SK-N-SH (cell line): ENCODE measurements around the gene IRGQ. TPM values are rescaled to one million over a fixed set of nuclear protein-coding genes. Genes with fewer than 3 reads are reported as not detected.

Experiments
- CTCF ChIA-PET: fragments of 300-600, 350-600 bp; formaldehyde crosslinking; extraction: SDS; loops from one replicate; lab custom pipeline; 2021; lab: Yijun Ruan, JAX
- POLR2A ChIA-PET: fragments of 350-600 bp; sonication (Branson Sonifier 250); formaldehyde crosslinking; extraction: SDS; loops from one replicate; lab custom pipeline; 2020; ENCODE audit warnings: antibody characterized with exemption, inconsistent platforms; lab: Yijun Ruan, JAX
- DNase-seq: peaks from one replicate; pipeline ENCODE4 v3.0.0; 2012
- H2AFZ ChIP-seq: fragments of 200-600 bp; sonication (generic); 2 replicates; pipeline ENCODE4 v1.8.1; 2016; ENCODE audit warnings: antibody characterized with exemption, mild to moderate bottlenecking, low read depth
- H3F3A ChIP-seq: fragments of 200-600 bp; sonication (generic); replicated peaks from 2 replicates; pipeline ENCODE3; 2016; ENCODE audit warnings: antibody characterized with exemption, mild to moderate bottlenecking; ENCODE audit not compliant: insufficient read depth
- H3K27ac ChIP-seq, 2 experiments: fragments of 200-500 bp in 1 of 2; fragments of 200-600 bp in 1 of 2; sonication (Bioruptor generic) in 1 of 2; sonication (generic), shearing (Covaris generic) in 1 of 2; 2 replicates each; pipeline versions ENCODE4 v1.5.1 to v1.6.1; 2014 to 2016; ENCODE audit warnings: low read depth in 2 of 2, inconsistent platforms in 1 of 2, low read length in 1 of 2, mild to moderate bottlenecking in 1 of 2, mixed read lengths in 1 of 2
- H3K27me3 ChIP-seq: fragments of 200-600 bp; sonication (generic), shearing (Covaris generic); 2 replicates; pipeline ENCODE4 v1.6.1; 2016; ENCODE audit warnings: mixed run types; ENCODE audit not compliant: insufficient read depth
- H3K36me3 ChIP-seq, 2 experiments: fragments of 200-500 bp in 1 of 2; fragments of 200-600 bp in 1 of 2; sonication (Bioruptor generic) in 1 of 2; sonication (generic) in 1 of 2; replicated peaks in 1 of 2; 2 replicates each; pipeline versions ENCODE3 to v1.5.1; 2014 to 2016; ENCODE audit warnings: low read length in 1 of 2, mild to moderate bottlenecking in 1 of 2; ENCODE audit not compliant: insufficient read depth in 2 of 2, control insufficient read depth in 1 of 2
- H3K4me1 ChIP-seq, 2 experiments: fragments of 200-500 bp in 1 of 2; fragments of 200-600 bp in 1 of 2; sonication (Bioruptor generic) in 1 of 2; sonication (generic), shearing (Covaris generic) in 1 of 2; 2 replicates each; pipeline versions ENCODE4 v1.5.1 to v1.6.1; 2014 to 2016; ENCODE audit warnings: low read depth in 1 of 2, low read length in 1 of 2, mixed run types in 1 of 2; ENCODE audit not compliant: insufficient read depth in 2 of 2, control insufficient read depth in 1 of 2
- H3K4me2 ChIP-seq: fragments of 200-600 bp; sonication (generic), shearing (Covaris generic); 2 replicates; pipeline ENCODE4 v1.6.1; 2017; ENCODE audit warnings: mixed run types
- H3K4me3 ChIP-seq, 2 experiments: fragments of 200-500 bp in 1 of 2; fragments of 200-600 bp in 1 of 2; sonication (Bioruptor generic) in 1 of 2; sonication (generic), shearing (Covaris generic) in 1 of 2; 2 replicates each; pipeline versions ENCODE4 v1.5.1 to v1.8.1; 2014 to 2016; ENCODE audit warnings: low read depth in 2 of 2, inconsistent platforms in 1 of 2, low read length in 1 of 2, mild to moderate bottlenecking in 1 of 2, mixed read lengths in 1 of 2, moderate library complexity in 1 of 2
- H3K79me2 ChIP-seq: fragments of 200-600 bp; sonication (generic); 2 replicates; pipeline ENCODE4 v1.8.1; 2017; ENCODE audit warnings: mild to moderate bottlenecking; ENCODE audit not compliant: insufficient read depth
- H3K9ac ChIP-seq: fragments of 200-600 bp; sonication (generic); 2 replicates; pipeline ENCODE4 v1.6.1; 2017; ENCODE audit warnings: mixed run types
- H3K9me2 ChIP-seq: fragments of 200-600 bp; sonication (generic); 2 replicates; pipeline ENCODE4 v1.6.1; 2017; ENCODE audit warnings: mixed run types
- H3K9me3 ChIP-seq: fragments of 200-600 bp; sonication (generic); 2 replicates; pipeline ENCODE4 v1.6.1; 2017; ENCODE audit warnings: mixed run types, mild to moderate bottlenecking, moderate library complexity
- H4K20me1 ChIP-seq: fragments of 200-600 bp; sonication (generic); 2 replicates; pipeline ENCODE4 v1.6.1; 2017; ENCODE audit warnings: mild to moderate bottlenecking, mixed run types; ENCODE audit not compliant: insufficient read depth
- CTCF ChIP-seq: fragments of 200-600 bp; sonication (generic); IDR thresholded peaks from 2 replicates; pipeline ENCODE4 v1.6.1; 2017; ENCODE audit warnings: antibody characterized with exemption, mild to moderate bottlenecking, moderate library complexity
- EP300 ChIP-seq, 2 experiments: IDR thresholded peaks; 2 replicates each; pipeline versions ENCODE4 v1.4.0 to v1.6.1; 2012; ENCODE audit warnings: borderline replicate concordance in 1 of 2, low read depth in 1 of 2, low read length in 1 of 2
- EZH2phosphoT487 ChIP-seq: fragments of 200-600 bp; sonication (generic); IDR thresholded peaks from 2 replicates; pipeline ENCODE4 v1.6.1; 2017; ENCODE audit warnings: low read depth, mixed run types, mild to moderate bottlenecking, antibody characterized with exemption, moderate library complexity, borderline replicate concordance
- FOXM1 ChIP-seq: IDR thresholded peaks from 2 replicates; pipeline ENCODE4 v1.4.0; 2012; ENCODE audit warnings: low read depth, mild to moderate bottlenecking
- NRF1 ChIP-seq: IDR thresholded peaks from 2 replicates; pipeline ENCODE4 v1.6.1; 2012; ENCODE audit warnings: low read depth, mild to moderate bottlenecking, low read length
- PBX3 ChIP-seq: IDR thresholded peaks from 2 replicates; pipeline ENCODE4; 2012
- RCOR1 ChIP-seq: fragments of 150-350 bp; IDR thresholded peaks from 2 replicates; pipeline ENCODE4 v1.6.1; 2017; ENCODE audit warnings: antibody characterized with exemption, low read length
- SIN3A ChIP-seq: IDR thresholded peaks from 2 replicates; pipeline ENCODE4 v1.6.1; 2012; ENCODE audit warnings: low read depth, mild to moderate bottlenecking, low read length, moderate library complexity, borderline replicate concordance
- SMC3 ChIP-seq: IDR thresholded peaks from 2 replicates; pipeline ENCODE4 v1.6.1; 2012; ENCODE audit warnings: low read depth, low read length, improper control_type of control experiment
- TCF12 ChIP-seq: IDR thresholded peaks from 2 replicates; pipeline ENCODE4 v1.4.0; 2012
- WGBS: methylation state at CpG from one replicate; pipeline ENCODE4 v1.1.6; 2017; ENCODE audit warnings: low lambda C conversion rate; 5-methylcytosine and 5-hydroxymethylcytosine counted together
- polyA plus RNA-seq, 3 experiments: library from polyadenylated mRNA; depleted of rRNA; stranded (reverse); fragments of >200 nt; gene quantifications; 2 replicates each; pipeline ENCODE4 v1.2.3, GENCODE V29; 2012
- TF ChIP-seq, protein P1 (sequence below): fragments of 150-350 bp; IDR thresholded peaks from 2 replicates; pipeline ENCODE4 v1.6.1; 2016; ENCODE audit warnings: mild to moderate bottlenecking, low read depth, low read length
- TF ChIP-seq, protein P2 (sequence below): IDR thresholded peaks from 2 replicates; pipeline ENCODE4 v1.4.0; 2012; ENCODE audit warnings: low read depth, borderline replicate concordance

IRGQ gene
- polyA plus RNA-seq, 1 of the 3 experiments (the other 2 are of a cell fraction) = 8.4 TPM

DNA sequence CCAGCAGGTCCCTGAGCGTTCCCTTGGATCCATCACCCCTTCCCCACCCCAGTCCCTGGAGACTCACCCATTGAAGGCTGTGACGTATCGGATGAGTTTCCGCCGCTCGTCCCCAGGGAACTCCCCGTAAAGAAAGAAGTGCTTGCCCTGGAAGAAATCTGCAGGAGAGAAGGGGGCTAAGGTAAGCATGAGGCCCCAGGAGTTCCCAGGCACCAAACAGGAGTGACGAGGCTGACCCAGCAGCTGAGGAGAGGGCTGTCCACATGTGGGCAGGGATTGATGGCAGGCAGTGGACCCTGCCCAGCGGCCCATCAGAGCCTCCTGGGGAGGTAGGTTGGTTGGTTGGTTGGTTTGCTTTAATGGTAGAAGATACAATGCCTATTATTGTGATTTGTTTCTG, 51.9 kb downstream of the IRGQ start (continued):
- TF ChIP-seq, protein P1, sequence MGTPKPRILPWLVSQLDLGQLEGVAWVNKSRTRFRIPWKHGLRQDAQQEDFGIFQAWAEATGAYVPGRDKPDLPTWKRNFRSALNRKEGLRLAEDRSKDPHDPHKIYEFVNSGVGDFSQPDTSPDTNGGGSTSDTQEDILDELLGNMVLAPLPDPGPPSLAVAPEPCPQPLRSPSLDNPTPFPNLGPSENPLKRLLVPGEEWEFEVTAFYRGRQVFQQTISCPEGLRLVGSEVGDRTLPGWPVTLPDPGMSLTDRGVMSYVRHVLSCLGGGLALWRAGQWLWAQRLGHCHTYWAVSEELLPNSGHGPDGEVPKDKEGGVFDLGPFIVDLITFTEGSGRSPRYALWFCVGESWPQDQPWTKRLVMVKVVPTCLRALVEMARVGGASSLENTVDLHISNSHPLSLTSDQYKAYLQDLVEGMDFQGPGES = no peak
- TF ChIP-seq NRF1 = no peak
- TF ChIP-seq EP300 (IDR thresholded peaks at IDR 0.05; ENCODE audit: borderline replicate concordance in 1 of 2, low read depth in 1 of 2, low read length in 1 of 2) = no peak
- no peak for TF ChIP-seq TCF12

GRCh38 chr19:43541920-43542650, 53.8 kb downstream of the IRGQ start:
- H3K36me3 ChIP-seq = peaks cover 28 to 32% of the 10 kb centered on the region in 2 experiments
- no peak for TF ChIP-seq SMC3
- TF ChIP-seq CTCF = no peak
- TF ChIP-seq EZH2phosphoT487 = no peak
- no peak for TF ChIP-seq PBX3
- TF ChIP-seq EP300 (IDR thresholded peaks at IDR 0.05; ENCODE audit: borderline replicate concordance in 1 of 2, low read depth in 1 of 2, low read length in 1 of 2) = no peak
- no peak for TF ChIP-seq FOXM1
- TF ChIP-seq RCOR1 = no peak
- TF ChIP-seq SIN3A = no peak
- TF ChIP-seq, protein P2, sequence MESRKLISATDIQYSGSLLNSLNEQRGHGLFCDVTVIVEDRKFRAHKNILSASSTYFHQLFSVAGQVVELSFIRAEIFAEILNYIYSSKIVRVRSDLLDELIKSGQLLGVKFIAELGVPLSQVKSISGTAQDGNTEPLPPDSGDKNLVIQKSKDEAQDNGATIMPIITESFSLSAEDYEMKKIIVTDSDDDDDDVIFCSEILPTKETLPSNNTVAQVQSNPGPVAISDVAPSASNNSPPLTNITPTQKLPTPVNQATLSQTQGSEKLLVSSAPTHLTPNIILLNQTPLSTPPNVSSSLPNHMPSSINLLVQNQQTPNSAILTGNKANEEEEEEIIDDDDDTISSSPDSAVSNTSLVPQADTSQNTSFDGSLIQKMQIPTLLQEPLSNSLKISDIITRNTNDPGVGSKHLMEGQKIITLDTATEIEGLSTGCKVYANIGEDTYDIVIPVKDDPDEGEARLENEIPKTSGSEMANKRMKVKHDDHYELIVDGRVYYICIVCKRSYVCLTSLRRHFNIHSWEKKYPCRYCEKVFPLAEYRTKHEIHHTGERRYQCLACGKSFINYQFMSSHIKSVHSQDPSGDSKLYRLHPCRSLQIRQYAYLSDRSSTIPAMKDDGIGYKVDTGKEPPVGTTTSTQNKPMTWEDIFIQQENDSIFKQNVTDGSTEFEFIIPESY = no peak
- TF ChIP-seq, all 33 proteins: peak for 0
- Histone ChIP-seq H4K20me1 (no peaks in the 10 kb centered on the region), H3K79me2 (no peaks in the 10 kb centered on the region), H2AFZ (no peak overlapping the region), H3K9ac (no peak overlapping the region), H3K9me3 (no peaks in the 10 kb centered on the region), H3K27ac (no peak overlapping the region), H3K9me2 (no peaks in the 10 kb centered on the region), H3K4me2 (no peak overlapping the region), H3K4me3 (no peak overlapping the region), H3F3A (no peaks in the 10 kb centered on the region), H3K4me1 (no peaks in the 10 kb centered on the region), H3K27me3 (no peaks in the 10 kb centered on the region)
- WGBS = 93% methylated on average over 5 of the region's 5 CpGs
- ChIA-PET POLR2A (no interaction called here), CTCF (interaction anchor here (0.9 to 1.8 kb wide), 2 partner anchors 12 to 13 kb away, joined by 3 to 11 read pairs; no protein-coding TSS in a partner anchor)
- DNase-seq = no peak
